OCI-LY7 (cell line): ENCODE measurements around the gene SMARCC1.

Experiments
- CTCF ChIP-seq: fragments of 200-600 bp; sonication (generic); conservative IDR thresholded peaks from 2 replicates; pipeline ENCODE4 v1.5.1; 2014; ENCODE audit warnings: mild to moderate bottlenecking, antibody characterized with exemption, low read length, moderate library complexity, mixed read lengths
- EZH2phosphoT487 ChIP-seq: fragments of 200-600 bp; sonication (generic); IDR thresholded peaks from 2 replicates; pipeline ENCODE4 v1.6.1; 2018; ENCODE audit warnings: low read depth, borderline replicate concordance, mild to moderate bottlenecking, mixed run types, antibody characterized with exemption, low read length, moderate library complexity, mixed read lengths

DNA sequence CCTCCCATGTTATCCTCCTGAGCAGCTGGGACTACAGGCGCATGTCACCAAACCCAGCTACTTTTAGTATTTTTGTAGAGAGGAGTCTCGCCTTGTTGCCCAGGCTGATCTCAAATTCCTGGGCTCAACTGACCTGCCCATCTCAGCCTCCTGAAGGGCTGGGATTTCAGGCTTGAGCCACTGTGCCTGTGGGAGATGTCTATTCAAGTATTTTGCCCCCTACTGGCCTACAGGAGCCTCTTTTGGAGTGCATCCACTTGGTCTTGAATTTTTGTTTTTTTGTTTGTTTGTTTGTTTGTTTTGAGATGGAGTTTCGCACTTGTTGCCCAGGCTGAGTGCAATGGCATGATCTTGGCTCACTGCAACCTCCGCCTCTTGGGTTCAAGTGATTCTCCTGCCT, 18.0 kb upstream of the SMARCC1 start:
- peak; percentile 70 for TF ChIP-seq CTCF
- no peak for TF ChIP-seq EZH2phosphoT487
